GM21515 (cell line): ENCODE measurements around the gene B9D1.
A peak's percentile ranks its signal among the peaks of the same experiment; 100 is the strongest.

Source experiments
- ATAC-seq: cut with Tn5 transposase; IDR thresholded peaks from one replicate; pipeline ENCODE4 v1.9.1; 2021; ENCODE audit not compliant: unreplicated experiment

The B9D1 gene

DNA sequence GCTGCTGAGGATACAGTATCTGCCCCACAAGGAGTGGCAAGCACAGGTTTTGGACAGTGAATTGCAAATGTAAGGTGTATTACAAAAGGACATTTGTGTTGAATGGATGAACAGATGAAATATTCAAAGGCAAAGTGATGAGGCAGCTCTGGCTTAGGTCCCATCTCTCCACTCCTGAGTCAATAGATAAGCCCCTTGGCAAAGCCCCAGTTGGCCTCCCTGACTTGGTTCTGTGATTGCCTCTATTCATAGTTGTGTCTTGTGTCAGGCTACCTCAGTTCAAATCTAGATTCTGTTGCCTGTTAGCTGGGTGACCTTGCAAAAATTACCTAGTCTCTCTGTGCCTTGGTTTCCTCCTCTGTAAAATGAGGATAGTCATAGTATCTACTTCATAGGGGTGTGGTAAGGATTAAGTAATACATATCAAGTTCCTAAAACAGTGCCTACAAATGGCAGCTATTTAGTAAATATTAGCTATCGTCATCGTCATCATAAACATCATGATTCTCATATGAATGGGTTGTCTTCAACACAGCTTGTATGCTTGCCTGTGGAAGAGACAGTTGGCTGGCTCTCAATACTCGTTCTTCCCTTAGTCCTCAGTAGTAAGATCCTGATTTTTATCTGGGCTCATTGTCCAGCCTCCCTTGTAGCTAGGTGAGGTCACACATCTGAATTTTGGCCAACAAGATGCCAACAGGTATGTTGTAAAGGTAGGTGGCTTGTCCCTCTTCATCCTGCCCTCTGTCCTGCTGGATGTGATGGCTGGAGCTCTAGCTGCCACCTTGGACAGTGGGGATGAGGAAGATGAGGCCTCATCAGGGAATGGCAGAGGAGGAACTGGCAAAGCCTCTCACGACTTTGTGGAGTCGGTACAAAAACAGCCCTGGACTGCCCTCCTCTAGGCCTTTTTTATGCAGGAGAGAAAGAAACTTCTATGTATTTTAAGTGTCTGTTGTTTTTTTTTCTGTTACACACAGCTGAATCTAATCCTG is 26.6 kb upstream of the B9D1 start:
- ATAC-seq, result no peak

GRCh38 chr17:19387921-19388521 is 25.5 kb upstream of the B9D1 start:
- no peak for ATAC-seq

DNA sequence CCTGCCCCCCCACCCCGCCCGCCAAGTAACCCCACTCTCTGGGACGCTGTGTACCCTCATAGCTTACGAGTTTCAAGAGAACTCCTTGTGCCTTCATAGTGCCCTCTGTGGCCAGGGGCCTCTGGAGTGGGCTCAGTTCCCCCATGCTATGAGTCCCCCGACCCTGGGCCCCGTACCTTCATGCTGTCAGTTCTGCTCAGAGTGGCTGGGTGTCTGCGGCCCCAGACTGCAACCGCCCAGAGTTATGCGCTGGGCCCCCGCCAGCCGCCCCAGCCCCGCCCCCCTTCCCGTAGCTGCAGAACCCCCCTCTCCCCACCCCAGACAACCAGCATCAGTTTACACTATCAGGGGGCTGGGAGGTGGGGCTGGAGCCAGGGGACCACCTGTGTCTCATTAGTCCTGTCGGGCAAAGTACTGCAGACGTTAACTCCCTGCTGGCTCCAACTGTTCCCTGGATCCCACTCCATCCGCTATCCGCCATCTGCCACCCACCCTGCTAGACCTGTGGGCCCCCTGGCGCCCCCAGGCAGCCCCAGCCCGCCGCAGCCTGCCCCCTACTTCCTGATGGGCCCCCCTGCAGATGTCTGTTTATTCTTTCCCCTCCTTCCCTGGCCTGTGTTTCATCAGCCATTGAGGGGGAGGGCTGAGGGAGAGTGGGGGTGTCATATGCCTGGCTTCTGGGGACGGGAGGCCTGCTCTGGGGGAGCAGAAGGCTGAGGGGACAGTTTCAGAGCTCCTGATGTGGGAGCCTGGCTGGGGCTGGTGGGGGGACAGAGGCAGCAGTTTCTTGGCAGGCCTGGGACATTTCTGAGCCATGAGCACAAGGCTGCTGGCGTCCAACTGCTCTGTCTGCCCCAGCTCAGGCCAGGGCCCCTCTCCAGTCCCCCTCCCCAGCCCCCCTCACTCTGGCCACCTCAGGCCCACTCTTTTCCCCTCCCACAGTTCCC is 24.7 kb upstream of the B9D1 start, which contains the start of gene MFAP4:
Gene MFAP4, minus strand, starts transcription at position 217 of the 947 bp plus-strand sequence. Its CDS starts 35 bp downstream, at position 182.
- no peak for ATAC-seq

DNA sequence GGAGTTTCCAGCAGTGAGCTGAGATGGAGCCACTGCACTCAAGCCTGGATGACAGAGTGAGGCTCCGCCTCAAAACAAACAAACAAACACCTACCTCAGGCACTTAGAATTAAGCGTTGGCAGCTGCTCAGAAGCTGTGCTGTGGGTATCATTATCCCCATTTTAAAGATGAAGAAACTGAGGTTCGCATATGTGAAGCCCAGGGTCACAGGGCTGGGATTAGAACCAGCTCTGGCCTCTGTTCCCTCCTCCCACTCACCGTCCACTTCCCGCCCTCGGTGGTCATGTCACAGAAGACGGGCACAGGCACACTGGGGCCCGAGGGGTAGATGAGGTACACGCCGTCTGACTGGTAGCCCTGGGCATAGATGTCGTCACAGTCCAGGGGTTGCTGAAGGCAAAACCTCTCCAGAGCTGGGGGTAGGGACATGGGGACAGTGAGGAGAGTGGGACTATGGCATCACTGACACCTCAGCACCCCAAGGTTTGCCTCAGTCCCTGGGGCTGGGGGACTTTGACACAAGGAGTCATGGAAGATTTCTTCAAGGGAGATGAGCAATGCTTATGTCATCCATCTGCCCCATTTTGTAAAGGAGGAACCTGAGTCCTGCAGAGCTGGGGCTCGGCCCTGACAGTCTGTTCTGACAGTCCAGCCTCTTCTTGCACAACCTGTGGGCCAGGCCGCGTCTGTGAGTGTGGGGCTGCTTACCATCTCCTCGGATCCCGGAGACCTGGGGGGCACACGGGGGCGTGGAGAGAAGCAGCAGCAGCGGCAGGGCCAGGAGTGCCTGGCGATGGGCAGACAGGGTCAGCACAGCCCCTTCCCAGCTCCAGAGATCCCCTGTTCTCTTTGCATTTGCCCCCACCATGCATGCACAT is 23.8 kb upstream of the B9D1 start:
- ATAC-seq, result no peak

DNA sequence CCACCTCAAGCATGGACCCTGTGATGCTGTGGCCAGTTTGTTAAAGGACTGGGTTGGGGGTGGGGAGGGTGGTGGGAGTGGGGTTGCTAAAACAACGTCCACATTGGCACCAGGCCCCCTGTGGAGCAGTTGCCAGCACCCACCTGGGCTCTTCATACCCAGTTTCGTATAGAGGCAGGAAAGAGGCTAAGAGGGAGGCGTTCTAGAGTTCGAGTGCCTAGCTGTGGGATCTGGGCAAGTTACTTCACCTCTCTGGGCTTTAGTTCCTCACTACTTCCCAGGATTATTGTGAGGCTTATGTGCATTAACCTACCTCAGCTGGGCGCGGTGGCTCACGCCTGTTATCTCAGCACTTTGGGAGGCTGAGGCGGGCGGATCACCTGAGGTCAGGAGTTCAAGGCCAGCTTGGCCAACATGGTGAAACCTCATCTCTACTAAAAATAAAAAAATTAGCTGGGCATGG is 23.0 kb upstream of the B9D1 start:
- ATAC-seq, result no peak

GRCh38 chr17:19384723-19385391 is 22.3 kb upstream of the B9D1 start:
- no peak for ATAC-seq

- no peak for ATAC-seq
Measured at GRCh38 chr17:19383681-19384470, 21.4 kb upstream of the B9D1 start.

- ATAC-seq, result no peak
Measured at GRCh38 chr17:19382531-19383444, 20.3 kb upstream of the B9D1 start.

GRCh38 chr17:19381741-19382444 is 19.4 kb upstream of the B9D1 start:
- no peak for ATAC-seq

DNA sequence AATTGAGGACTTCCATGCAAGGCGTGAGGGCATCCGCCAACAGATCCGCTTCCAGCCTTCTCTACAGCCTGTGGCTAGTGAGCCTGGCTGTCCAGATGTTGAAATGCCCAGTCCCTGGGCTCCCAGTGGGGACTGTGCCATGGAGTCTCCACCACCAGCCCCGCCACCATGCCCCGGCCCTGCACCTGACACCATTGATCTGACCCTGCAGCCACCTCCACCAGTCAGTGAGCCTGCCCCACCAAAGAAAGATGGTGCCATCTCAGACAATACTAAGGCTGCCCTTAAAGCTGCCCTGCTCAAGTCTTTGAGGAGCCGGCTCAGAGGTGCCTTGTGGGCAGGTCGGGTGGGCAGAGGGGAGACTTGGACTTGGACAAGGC is 18.8 kb upstream of the B9D1 start:
- no peak for ATAC-seq

DNA sequence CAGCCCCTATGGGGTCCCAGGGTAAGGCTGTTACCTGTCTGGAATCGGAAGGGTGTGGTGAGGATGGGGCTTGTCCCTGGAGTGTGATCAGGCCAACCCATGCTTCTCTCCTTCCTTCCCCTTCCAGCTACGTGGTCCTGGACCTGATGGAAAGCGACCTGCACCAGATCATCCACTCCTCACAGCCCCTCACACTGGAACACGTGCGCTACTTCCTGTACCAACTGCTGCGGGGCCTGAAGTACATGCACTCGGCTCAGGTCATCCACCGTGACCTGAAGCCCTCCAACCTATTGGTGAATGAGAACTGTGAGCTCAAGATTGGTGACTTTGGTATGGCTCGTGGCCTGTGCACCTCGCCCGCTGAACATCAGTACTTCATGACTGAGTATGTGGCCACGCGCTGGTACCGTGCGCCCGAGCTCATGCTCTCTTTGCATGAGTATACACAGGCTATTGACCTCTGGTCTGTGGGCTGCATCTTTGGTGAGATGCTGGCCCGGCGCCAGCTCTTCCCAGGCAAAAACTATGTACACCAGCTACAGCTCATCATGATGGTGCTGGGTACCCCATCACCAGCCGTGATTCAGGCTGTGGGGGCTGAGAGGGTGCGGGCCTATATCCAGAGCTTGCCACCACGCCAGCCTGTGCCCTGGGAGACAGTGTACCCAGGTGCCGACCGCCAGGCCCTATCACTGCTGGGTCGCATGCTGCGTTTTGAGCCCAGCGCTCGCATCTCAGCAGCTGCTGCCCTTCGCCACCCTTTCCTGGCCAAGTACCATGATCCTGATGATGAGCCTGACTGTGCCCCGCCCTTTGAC is 18.2 kb upstream of the B9D1 start:
- no peak for ATAC-seq

GRCh38 chr17:19379361-19380065 is 17.0 kb upstream of the B9D1 start:
- ATAC-seq, result no peak

- peak; percentile 11 for ATAC-seq
Measured at GRCh38 chr17:19378416-19379360, 16.2 kb upstream of the B9D1 start, which contains the start of gene MAPK7. Gene MAPK7 (plus strand): TSS chr17:19378498. CDS start chr17:19378901, 403 bp downstream.
